Prostate gland (tissue), 2 donors: ENCODE measurements around the gene ANKMY1.

Experiments used
- POLR2A ChIP-seq: fragments of 450-650 bp; IDR thresholded peaks from one replicate; pipeline ENCODE4 v1.6.1; 2016; ENCODE audit warnings: antibody characterized with exemption, mild to moderate bottlenecking
- POLR2AphosphoS5 ChIP-seq: sonication (generic); formaldehyde crosslinking; IDR thresholded peaks from one replicate; pipeline ENCODE4 v1.6.1; 2017; ENCODE audit warnings: antibody characterized with exemption
- TF ChIP-seq, protein P1 (sequence below), 4 experiments: fragments of 200-600 bp in 2 of 4; fragments of 450-650 bp in 2 of 4; sonication (generic) in 2 of 4; IDR thresholded peaks; 1 replicate in 3 of 4; 2 replicates in 1 of 4; pipeline ENCODE4 v1.5.1; 2016 to 2019; ENCODE audit warnings: antibody characterized with exemption in 4 of 4, mild to moderate bottlenecking in 2 of 4, moderate library complexity in 2 of 4

GRCh38 chr2:240440704-240441320 is 117.0 kb downstream of the ANKMY1 start:
- TF ChIP-seq, protein P1, sequence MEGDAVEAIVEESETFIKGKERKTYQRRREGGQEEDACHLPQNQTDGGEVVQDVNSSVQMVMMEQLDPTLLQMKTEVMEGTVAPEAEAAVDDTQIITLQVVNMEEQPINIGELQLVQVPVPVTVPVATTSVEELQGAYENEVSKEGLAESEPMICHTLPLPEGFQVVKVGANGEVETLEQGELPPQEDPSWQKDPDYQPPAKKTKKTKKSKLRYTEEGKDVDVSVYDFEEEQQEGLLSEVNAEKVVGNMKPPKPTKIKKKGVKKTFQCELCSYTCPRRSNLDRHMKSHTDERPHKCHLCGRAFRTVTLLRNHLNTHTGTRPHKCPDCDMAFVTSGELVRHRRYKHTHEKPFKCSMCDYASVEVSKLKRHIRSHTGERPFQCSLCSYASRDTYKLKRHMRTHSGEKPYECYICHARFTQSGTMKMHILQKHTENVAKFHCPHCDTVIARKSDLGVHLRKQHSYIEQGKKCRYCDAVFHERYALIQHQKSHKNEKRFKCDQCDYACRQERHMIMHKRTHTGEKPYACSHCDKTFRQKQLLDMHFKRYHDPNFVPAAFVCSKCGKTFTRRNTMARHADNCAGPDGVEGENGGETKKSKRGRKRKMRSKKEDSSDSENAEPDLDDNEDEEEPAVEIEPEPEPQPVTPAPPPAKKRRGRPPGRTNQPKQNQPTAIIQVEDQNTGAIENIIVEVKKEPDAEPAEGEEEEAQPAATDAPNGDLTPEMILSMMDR (IDR thresholded peaks at IDR 0.05), result no peak
- TF ChIP-seq POLR2AphosphoS5, result no peak
- TF ChIP-seq POLR2A, result no peak
